HG03066 (cell line): ENCODE data around the gene CTNND2.
"Not testable (repeated sequence)": the region's sequence is repeated elsewhere in the genome, so short reads cannot be mapped to it uniquely, and the experiment has no call there.

Source experiments
- ATAC-seq: cut with Tn5 transposase; IDR thresholded peaks from one replicate; pipeline ENCODE4 v1.9.1; 2021; ENCODE audit warnings: low read depth; ENCODE audit not compliant: unreplicated experiment

CTNND2 gene

GRCh38 chr5:11148810-11149539 lies 755.3 kb downstream of the CTNND2 start:
- no peak for ATAC-seq

- ATAC-seq = no peak
Observed at GRCh38 chr5:11146171-11146570, 758.1 kb downstream of the CTNND2 start.

- ATAC-seq = no peak
Observed at GRCh38 chr5:11143456-11144267, 760.6 kb downstream of the CTNND2 start.

- no peak for ATAC-seq
Observed at GRCh38 chr5:11139217-11139865, 764.9 kb downstream of the CTNND2 start.

- no peak for ATAC-seq
Observed at GRCh38 chr5:11130131-11130530, 774.1 kb downstream of the CTNND2 start.

GRCh38 chr5:11128021-11128420 lies 776.2 kb downstream of the CTNND2 start:
- no peak for ATAC-seq

GRCh38 chr5:11126844-11127243 lies 777.4 kb downstream of the CTNND2 start:
- no peak for ATAC-seq

GRCh38 chr5:11121885-11122284 lies 782.4 kb downstream of the CTNND2 start:
- ATAC-seq = no peak

GRCh38 chr5:11110128-11110527 lies 794.1 kb downstream of the CTNND2 start:
- ATAC-seq = no peak

GRCh38 chr5:11105696-11106095 lies 798.5 kb downstream of the CTNND2 start:
- ATAC-seq = no peak

- no peak for ATAC-seq
Observed at GRCh38 chr5:11104651-11105112, 799.6 kb downstream of the CTNND2 start.

GRCh38 chr5:11104210-11104609 lies 800.0 kb downstream of the CTNND2 start:
- ATAC-seq = no peak

- no peak for ATAC-seq
Observed at GRCh38 chr5:11084111-11084510, 820.1 kb downstream of the CTNND2 start.

- ATAC-seq = no peak
Observed at GRCh38 chr5:11082404-11082945, 821.8 kb downstream of the CTNND2 start.

GRCh38 chr5:11076945-11077613 lies 827.2 kb downstream of the CTNND2 start:
- ATAC-seq = no peak

- ATAC-seq = no peak
Observed at GRCh38 chr5:11075035-11075805, 829.0 kb downstream of the CTNND2 start.

GRCh38 chr5:11072568-11072967 lies 831.7 kb downstream of the CTNND2 start:
- ATAC-seq = no peak

- no peak for ATAC-seq
Observed at GRCh38 chr5:11072076-11072475, 832.2 kb downstream of the CTNND2 start.

GRCh38 chr5:11069041-11069440 lies 835.2 kb downstream of the CTNND2 start:
- ATAC-seq = no peak

- ATAC-seq = not testable (repeated sequence)
Observed at GRCh38 chr5:11065723-11066122, 838.5 kb downstream of the CTNND2 start.
